CD4-positive, alpha-beta memory T cell (primary cell): ENCODE results near the gene ZMAT5. TPM values are rescaled to one million over a fixed set of nuclear protein-coding genes. Genes with fewer than 3 reads are reported as not detected.

Source experiments
- CTCF ChIA-PET: fragments of 350-600 bp; sonication (Branson Sonifier 250); formaldehyde crosslinking; loops from one replicate; lab custom pipeline; 2021; ENCODE audit warnings: inconsistent platforms; ENCODE audit not compliant: partially characterized antibody; lab: Charles Lee
- POLR2A ChIA-PET: fragments of 350-600 bp; sonication (Branson Sonifier 250); formaldehyde crosslinking; loops from one replicate; lab custom pipeline; 2021; ENCODE audit not compliant: partially characterized antibody; lab: Charles Lee
- DNase-seq, 5 donors: peaks; one replicate each; pipeline versions ENCODE4 v3.0.0 to v3.0.0-alpha.2; 2020 to 2022; ENCODE audit warnings: mixed read lengths in 1 of 5
- H3K27ac ChIP-seq: one replicate; pipeline ENCODE4 v1.7.0; 2013; ENCODE audit warnings: low read depth, low read length
- H3K27me3 ChIP-seq: 2 replicates; pipeline ENCODE4 v1.7.0; 2013; ENCODE audit warnings: mild to moderate bottlenecking, low read length, moderate library complexity; ENCODE audit not compliant: insufficient read depth
- H3K36me3 ChIP-seq: 2 replicates; pipeline ENCODE4 v1.7.0; 2013; ENCODE audit warnings: mild to moderate bottlenecking, low read length, moderate library complexity; ENCODE audit not compliant: insufficient read depth
- H3K4me1 ChIP-seq: 2 replicates; pipeline ENCODE4 v1.7.0; 2013; ENCODE audit warnings: mild to moderate bottlenecking, low read length, moderate library complexity; ENCODE audit not compliant: insufficient read depth
- H3K4me3 ChIP-seq, 2 donors: one replicate each; pipeline ENCODE4 v1.7.0; 2013; ENCODE audit warnings: low read length in 2 of 2, mild to moderate bottlenecking in 1 of 2
- H3K9me3 ChIP-seq, 2 donors: one replicate each; pipeline ENCODE4 v1.7.0; 2013; ENCODE audit warnings: low read length in 2 of 2, control low read depth in 1 of 2; ENCODE audit not compliant: control insufficient read depth in 1 of 2
- H3K27ac Mint-ChIP-seq, 7 donors: one replicate each; pipeline ENCODE4 v1.8.0; 2020 to 2021; ENCODE audit warnings: mixed read lengths in 7 of 7, mild to moderate bottlenecking in 6 of 7, inconsistent platforms in 3 of 7, moderate library complexity in 3 of 7
- H3K27me3 Mint-ChIP-seq, 2 donors: one replicate each; pipeline ENCODE4 v1.8.0; 2020 to 2021; ENCODE audit warnings: mixed read lengths in 2 of 2
- H3K36me3 Mint-ChIP-seq, 2 donors: one replicate each; pipeline ENCODE4 v1.8.0; 2020 to 2021; ENCODE audit warnings: mixed read lengths in 2 of 2, inconsistent platforms in 1 of 2, mild to moderate bottlenecking in 1 of 2
- H3K4me1 Mint-ChIP-seq, 4 donors: one replicate each; pipeline ENCODE4 v1.8.0; 2020 to 2021; ENCODE audit warnings: mixed read lengths in 4 of 4, mild to moderate bottlenecking in 1 of 4
- H3K4me3 Mint-ChIP-seq, 8 donors: one replicate each; pipeline ENCODE4 v1.8.0; 2020 to 2021; ENCODE audit warnings: mixed read lengths in 8 of 8, mild to moderate bottlenecking in 7 of 8, moderate library complexity in 6 of 8, inconsistent platforms in 3 of 8
- H3K9me3 Mint-ChIP-seq, 8 donors: one replicate each; pipeline ENCODE4 v1.8.0; 2020 to 2021; ENCODE audit warnings: mixed read lengths in 8 of 8, mild to moderate bottlenecking in 5 of 8, inconsistent platforms in 3 of 8, moderate library complexity in 1 of 8
- intact Hi-C: fragments of 100-400 bp; cut with micrococcal nuclease; formaldehyde crosslinking; loops from one replicate; pipeline ENCODE4 v1.15.1; 2023
- polyA plus RNA-seq, 2 donors: library from polyadenylated mRNA; unstranded; fragments of 300-500 nt; fragmentation: Illumina TruSeq; gene quantifications; one replicate each; pipeline ENCODE4 v1.2.3, GENCODE V29; 2021
- total RNA-seq, 2 experiments: library from RNA; stranded (reverse); gene quantifications; one replicate each; pipeline ENCODE4 v1.2.3, GENCODE V29; 2021

The ZMAT5 gene
- total and polyA plus RNA-seq, 4 experiments from 2014 or later = 16.3 to 67.7 (median 31.3) TPM

DNA sequence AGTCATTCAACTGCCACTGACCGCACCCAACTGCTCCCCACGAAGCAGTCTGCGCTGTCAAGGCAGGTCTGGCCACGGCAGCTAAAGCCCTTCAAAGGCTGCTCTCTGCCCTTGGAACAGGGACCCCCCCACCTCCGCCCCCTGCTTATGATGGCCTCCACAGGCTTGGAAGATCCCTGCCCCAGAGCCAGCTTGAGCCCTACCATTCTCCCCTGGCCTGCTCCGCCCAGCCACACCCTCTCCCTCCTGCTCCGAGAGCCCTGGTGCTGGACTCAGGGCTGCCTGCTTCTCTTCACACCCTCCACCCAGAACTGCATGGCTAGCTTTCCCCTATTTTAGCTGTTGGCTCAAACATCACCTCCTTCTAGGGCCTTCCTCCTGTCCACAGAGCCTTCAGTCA, 19.0 kb downstream of the ZMAT5 start:
- Mint-ChIP-seq H3K27me3 (no peaks in the 10 kb centered on the region), H3K4me1 (peaks cover 12 to 28% (median 14%) of the 10 kb centered on the region in 4 donors), H3K9me3 (no peaks in the 10 kb centered on the region), H3K36me3 (peaks cover 29 to 42% of the 10 kb centered on the region in 2 donors), H3K27ac (no peak overlapping the region), H3K4me3 (no peak overlapping the region)
- CTCF ChIA-PET = no interaction called here
- Histone ChIP-seq H3K4me1 (peaks cover 19% of the 10 kb centered on the region), H3K27ac (no peak overlapping the region), H3K36me3 (peaks cover 21% of the 10 kb centered on the region), H3K4me3 (no peak overlapping the region), H3K9me3 (no peaks in the 10 kb centered on the region), H3K27me3 (no peaks in the 10 kb centered on the region)
- intact Hi-C loops = no loop called here
- POLR2A ChIA-PET = no interaction called here
- no peak for DNase-seq

DNA sequence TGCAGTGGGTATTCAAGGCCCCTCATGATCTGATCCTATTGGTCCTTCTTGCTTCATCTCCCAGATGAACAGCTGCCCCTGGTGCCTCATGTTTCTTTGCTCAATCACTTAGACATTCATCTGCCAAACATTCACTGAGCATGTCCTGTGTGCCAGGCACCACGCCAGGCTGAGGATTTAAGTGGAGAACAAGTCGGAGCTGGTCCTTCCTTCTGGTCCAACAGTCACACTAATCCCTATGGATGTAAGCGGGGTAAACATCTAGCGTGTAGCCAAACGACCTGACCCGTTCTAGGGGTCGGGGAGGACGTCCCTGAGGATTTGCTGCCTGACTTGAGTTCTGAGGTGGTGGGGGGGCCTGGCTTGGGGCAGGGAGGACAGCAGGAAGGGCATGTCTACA, 21.9 kb downstream of the ZMAT5 start:
- peaks cover 33 to 52% of the 10 kb centered on the region in 2 donors for H3K36me3 Mint-ChIP-seq
- no peaks in the 10 kb centered on the region for H3K9me3 Mint-ChIP-seq
- no peaks in the 10 kb centered on the region for H3K27me3 Mint-ChIP-seq
- H3K27ac Mint-ChIP-seq = no peak overlapping the region
- DNase-seq = no peak
- CTCF ChIA-PET = no interaction called here
- Histone ChIP-seq H3K4me3 (no peak overlapping the region), H3K27me3 (no peaks in the 10 kb centered on the region), H3K4me1 (no peaks in the 10 kb centered on the region), H3K36me3 (peaks cover 30% of the 10 kb centered on the region), H3K9me3 (no peaks in the 10 kb centered on the region), H3K27ac (no peak overlapping the region)
- peaks cover 0 to 2% (median under 1%) of the 10 kb centered on the region in 4 donors for H3K4me1 Mint-ChIP-seq
- no peak overlapping the region for H3K4me3 Mint-ChIP-seq
- intact Hi-C loops = no loop called here
- POLR2A ChIA-PET = no interaction called here

DNA sequence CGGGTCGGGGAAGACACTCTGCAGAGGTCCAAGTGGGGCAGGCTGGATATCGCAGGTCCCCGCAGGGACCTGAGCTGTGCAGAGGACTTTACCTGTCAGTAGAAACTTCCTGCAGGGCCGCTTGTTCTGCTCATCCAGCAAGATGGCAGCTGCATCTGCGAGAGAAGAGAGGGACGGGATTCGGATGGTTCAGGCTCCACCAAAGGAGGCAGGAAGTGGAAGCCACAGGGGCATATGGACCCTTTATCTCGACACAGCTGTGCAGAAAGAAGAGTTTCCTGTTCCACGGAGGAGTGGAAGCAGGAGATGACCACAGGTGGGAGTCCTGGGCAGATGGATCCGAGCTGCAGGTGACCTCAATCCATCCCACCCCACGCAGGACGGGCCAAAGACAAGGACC, 24.5 kb downstream of the ZMAT5 start:
- Mint-ChIP-seq H3K4me1 (no peaks in the 10 kb centered on the region), H3K4me3 (no peak overlapping the region), H3K27me3 (no peaks in the 10 kb centered on the region), H3K36me3 (peaks cover 26 to 47% of the 10 kb centered on the region in 2 donors), H3K27ac (peak overlapping the region in 1 of 7 donors; percentile 29), H3K9me3 (no peaks in the 10 kb centered on the region)
- no peak overlapping the region for H3K4me3 ChIP-seq
- H3K9me3 ChIP-seq = no peaks in the 10 kb centered on the region
- no peak overlapping the region for H3K27ac ChIP-seq
- intact Hi-C loops = no loop called here
- DNase-seq = no peak
- ChIA-PET CTCF (no interaction called here), POLR2A (no interaction called here)
- no peaks in the 10 kb centered on the region for H3K4me1 ChIP-seq
- H3K36me3 ChIP-seq = peaks cover 26% of the 10 kb centered on the region
- no peaks in the 10 kb centered on the region for H3K27me3 ChIP-seq

DNA sequence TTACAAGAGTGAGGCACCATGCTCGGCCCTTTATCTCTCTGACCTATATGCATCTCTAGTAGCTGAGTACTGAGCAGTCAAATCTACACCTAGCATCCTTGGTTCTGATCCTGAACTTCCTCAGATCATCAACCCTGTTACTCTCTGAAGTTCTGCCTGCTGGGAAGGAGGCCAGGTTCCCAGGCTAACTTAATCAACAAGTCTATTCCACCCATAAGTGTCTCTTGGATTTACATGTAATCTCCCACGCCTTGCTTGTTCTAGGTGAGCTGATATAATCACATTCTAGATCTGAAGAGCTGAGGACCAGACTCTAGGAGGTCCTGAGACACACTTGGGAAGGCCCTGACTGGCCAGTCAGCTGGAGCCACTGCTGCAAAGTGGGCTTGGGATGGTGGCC, 24.9 kb downstream of the ZMAT5 start:
- Histone ChIP-seq H3K4me1 (no peaks in the 10 kb centered on the region), H3K27me3 (no peaks in the 10 kb centered on the region), H3K36me3 (peaks cover 22% of the 10 kb centered on the region), H3K27ac (no peak overlapping the region), H3K9me3 (no peaks in the 10 kb centered on the region), H3K4me3 (no peak overlapping the region)
- H3K36me3 Mint-ChIP-seq = peaks cover 28 to 46% of the 10 kb centered on the region in 2 donors
- no peaks in the 10 kb centered on the region for H3K27me3 Mint-ChIP-seq
- no peaks in the 10 kb centered on the region for H3K4me1 Mint-ChIP-seq
- H3K4me3 Mint-ChIP-seq = no peak overlapping the region
- POLR2A ChIA-PET = no interaction called here
- CTCF ChIA-PET = no interaction called here
- no peak for DNase-seq
- H3K27ac Mint-ChIP-seq = peak overlapping the region in 2 of 7 donors; percentile 29 to 77
- no peaks in the 10 kb centered on the region for H3K9me3 Mint-ChIP-seq
- intact Hi-C loops = no loop called here

DNA sequence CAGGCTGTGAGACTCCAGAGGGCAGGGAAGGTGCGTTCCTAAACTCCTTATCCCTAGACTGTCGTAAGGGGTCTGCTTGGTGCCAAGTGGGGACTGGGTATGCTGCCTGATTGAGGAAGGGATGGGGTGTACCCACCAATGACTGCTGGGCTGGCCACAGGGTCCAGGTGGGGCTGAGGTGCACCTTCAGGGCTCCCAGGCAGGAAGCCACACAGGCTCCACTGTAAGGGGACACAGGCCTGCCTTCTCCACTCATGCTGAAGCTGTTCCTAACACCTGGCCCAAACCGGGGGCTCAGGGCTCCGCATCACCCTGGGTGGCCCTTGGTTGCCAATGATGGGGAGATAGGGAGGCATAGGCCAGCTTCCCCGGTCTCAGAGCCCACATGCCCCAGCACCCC, 26.6 kb downstream of the ZMAT5 start:
- H3K4me1 Mint-ChIP-seq = no peaks in the 10 kb centered on the region

DNA sequence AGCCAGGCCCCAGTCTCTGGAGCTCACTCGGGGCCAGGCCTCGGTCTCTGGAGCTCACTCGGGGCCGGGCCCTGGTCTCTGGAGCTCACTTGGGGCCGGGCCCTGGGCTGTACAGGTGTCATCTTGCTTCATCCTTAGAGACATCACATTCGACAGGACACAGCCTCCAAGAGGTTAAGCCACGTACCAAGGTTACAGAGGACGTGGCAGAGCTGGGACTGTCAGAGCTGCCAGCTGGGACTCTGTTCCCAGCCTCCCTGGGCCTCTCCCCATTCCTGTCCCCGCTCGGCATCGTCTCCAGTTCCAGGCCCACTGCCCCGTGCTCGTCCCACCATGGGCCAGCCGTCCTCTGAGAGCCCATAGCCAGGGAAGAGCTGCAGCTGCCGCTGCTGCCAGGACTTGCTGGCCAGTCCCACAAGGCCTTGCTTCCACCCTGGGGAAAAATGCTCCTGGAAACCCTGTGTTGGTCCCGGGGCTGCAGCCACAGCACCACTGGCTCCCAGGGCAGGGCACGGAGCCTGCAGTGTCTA, 27.4 kb downstream of the ZMAT5 start:
- DNase-seq = no peak
- peaks cover 17 to 35% of the 10 kb centered on the region in 2 donors for H3K36me3 Mint-ChIP-seq
- no peaks in the 10 kb centered on the region for H3K27me3 ChIP-seq
- H3K27me3 Mint-ChIP-seq = no peaks in the 10 kb centered on the region
- H3K9me3 Mint-ChIP-seq = no peaks in the 10 kb centered on the region
- POLR2A ChIA-PET = no interaction called here
- no peak overlapping the region for H3K4me3 ChIP-seq
- no peak overlapping the region for H3K27ac ChIP-seq
- no peaks in the 10 kb centered on the region for H3K4me1 Mint-ChIP-seq
- peaks cover 11% of the 10 kb centered on the region for H3K36me3 ChIP-seq
- no peaks in the 10 kb centered on the region for H3K9me3 ChIP-seq
- CTCF ChIA-PET = no interaction called here
- H3K27ac Mint-ChIP-seq = no peak overlapping the region
- intact Hi-C loops = no loop called here
- no peak overlapping the region for H3K4me3 Mint-ChIP-seq
- no peaks in the 10 kb centered on the region for H3K4me1 ChIP-seq

More for the DNA sequence above, 26.6 kb downstream of the ZMAT5 start:
- POLR2A ChIA-PET = no interaction called here
- Mint-ChIP-seq H3K9me3 (no peaks in the 10 kb centered on the region), H3K4me3 (no peak overlapping the region), H3K36me3 (peaks cover 21 to 43% of the 10 kb centered on the region in 2 donors), H3K27ac (peak overlapping the region in 1 of 7 donors; percentile 79), H3K27me3 (no peaks in the 10 kb centered on the region)
- Histone ChIP-seq H3K36me3 (peaks cover 17% of the 10 kb centered on the region), H3K4me1 (no peaks in the 10 kb centered on the region), H3K27me3 (no peaks in the 10 kb centered on the region), H3K4me3 (no peak overlapping the region), H3K27ac (no peak overlapping the region), H3K9me3 (no peaks in the 10 kb centered on the region)
- no peak for DNase-seq
- CTCF ChIA-PET = no interaction called here
- intact Hi-C loops = no loop called here

DNA sequence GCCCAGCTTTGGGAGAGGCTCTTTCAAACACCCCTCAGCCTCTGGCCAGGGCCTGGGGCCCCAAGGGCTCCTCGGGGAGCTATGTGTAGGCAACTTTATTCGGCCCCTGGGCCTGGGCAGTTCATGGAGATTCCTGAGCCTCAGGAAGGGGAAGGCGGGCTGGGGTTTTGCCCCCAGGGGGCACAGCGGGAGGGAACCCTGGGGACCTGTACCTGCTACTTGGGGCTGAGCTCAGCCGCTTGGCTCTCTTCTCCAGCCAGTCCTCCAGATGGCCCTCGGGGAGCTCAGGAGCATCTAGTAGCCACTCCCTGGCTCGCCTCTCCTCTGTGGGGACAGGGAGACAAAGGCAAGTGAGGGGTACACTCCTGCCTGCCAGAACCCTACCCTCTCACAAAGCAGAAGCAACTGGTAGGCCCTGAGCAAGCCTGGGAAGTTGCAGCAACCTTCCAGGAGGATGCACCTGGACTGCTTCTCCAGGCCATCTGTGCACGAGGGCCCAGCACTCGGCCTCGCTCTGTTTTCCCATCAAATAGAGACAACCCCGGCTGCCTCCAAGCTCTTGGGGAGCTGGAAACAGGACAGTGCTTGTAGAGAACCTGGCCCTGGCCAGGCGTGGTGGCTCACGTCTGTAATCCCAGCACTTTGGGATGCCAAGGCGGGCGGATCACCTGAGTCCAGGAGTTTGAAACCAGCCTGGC, 28.5 kb downstream of the ZMAT5 start:
- Histone ChIP-seq H3K4me3 (no peak overlapping the region), H3K36me3 (peaks cover 11% of the 10 kb centered on the region), H3K9me3 (no peaks in the 10 kb centered on the region), H3K4me1 (no peaks in the 10 kb centered on the region), H3K27ac (no peak overlapping the region), H3K27me3 (no peaks in the 10 kb centered on the region)
- Mint-ChIP-seq H3K4me1 (no peaks in the 10 kb centered on the region), H3K36me3 (peaks cover 17 to 29% of the 10 kb centered on the region in 2 donors), H3K9me3 (no peaks in the 10 kb centered on the region), H3K4me3 (no peak overlapping the region), H3K27me3 (no peaks in the 10 kb centered on the region), H3K27ac (no peak overlapping the region)
- intact Hi-C loops = no loop called here
- ChIA-PET CTCF (no interaction called here), POLR2A (no interaction called here)
- DNase-seq = no peak
